HepG2 (cell line): ENCODE measurements around the gene MCRIP2. TPM values are rescaled to one million over a fixed set of nuclear protein-coding genes. Genes with fewer than 3 reads are reported as not detected.

Source experiments
- FOXO4 ChIP-seq: sonication (generic); formaldehyde crosslinking; conservative IDR thresholded peaks from 2 replicates; pipeline ENCODE4 v1.8.1; 2023; ENCODE audit warnings: missing genetic modification reagents
- HNRNPLL ChIP-seq: fragments of 200-400 bp; formaldehyde crosslinking; IDR thresholded peaks from 2 replicates; pipeline ENCODE4 v1.6.1; 2017; ENCODE audit warnings: mild to moderate bottlenecking, low read depth, low read length; ENCODE audit not compliant: poor library complexity, severe bottlenecking
- MTF2 ChIP-seq: sonication (generic); formaldehyde crosslinking; IDR thresholded peaks from 2 replicates; pipeline ENCODE4 v1.5.0; 2020; ENCODE audit warnings: missing genetic modification reagents, borderline replicate concordance
- PRDM4 ChIP-seq: sonication (generic); formaldehyde crosslinking; IDR thresholded peaks from 2 replicates; pipeline ENCODE4 v1.9.0; 2021; ENCODE audit warnings: missing genetic modification reagents, borderline replicate concordance
- SAFB2 ChIP-seq: sonication (generic); formaldehyde crosslinking; IDR thresholded peaks from 2 replicates; pipeline ENCODE4 v1.5.1; 2020; ENCODE audit warnings: missing genetic modification reagents, low read depth, mild to moderate bottlenecking, borderline replicate concordance
- ZNF317 ChIP-seq: sonication (generic); formaldehyde crosslinking; IDR thresholded peaks from 2 replicates; pipeline ENCODE4 v1.5.0; 2020; ENCODE audit warnings: mild to moderate bottlenecking, missing genetic modification reagents
- ZNF563 ChIP-seq: sonication (generic); formaldehyde crosslinking; IDR thresholded peaks from 2 replicates; pipeline ENCODE4 v1.8.0; 2022; ENCODE audit warnings: mild to moderate bottlenecking, moderate library complexity, missing genetic modification reagents
- ZNF709 ChIP-seq: sonication (generic); formaldehyde crosslinking; IDR thresholded peaks from 2 replicates; pipeline ENCODE4 v1.5.0; 2020; ENCODE audit warnings: mild to moderate bottlenecking, missing genetic modification reagents
- ZSCAN31 ChIP-seq: sonication (generic); formaldehyde crosslinking; IDR thresholded peaks from 2 replicates; pipeline ENCODE4 v1.5.0; 2020; ENCODE audit warnings: low read depth, mild to moderate bottlenecking, missing genetic modification reagents
- polyA plus RNA-seq, 8 experiments: library from polyadenylated mRNA; depleted of rRNA in 3 of 8; stranded (reverse) in 7 of 8; unstranded in 1 of 8; fragments of >200 nt; fragmentation: Illumina TruSeq in 4 of 8; extraction: Trizol in 4 of 8; gene quantifications; 2 replicates each; pipeline versions ENCODE4 v1.2.1 to v1.2.3, GENCODE V29; 2011 to 2016; ENCODE audit warnings: low read depth in 4 of 8, missing spikeins in 1 of 8, mixed read lengths in 1 of 8; ENCODE audit not compliant: insufficient read depth in 1 of 8
- total RNA-seq, 5 experiments: library from RNA; depleted of rRNA; stranded (reverse); fragments of >200 nt; fragmentation: Illumina TruSeq; extraction: Trizol; gene quantifications; 2 replicates each; pipeline ENCODE4 v1.2.3, GENCODE V29; 2016; ENCODE audit warnings: low read depth in 1 of 5
- TF ChIP-seq, protein P1 (sequence below): sonication (generic); formaldehyde crosslinking; IDR thresholded peaks from 2 replicates; pipeline ENCODE4 v1.8.1; 2023; ENCODE audit warnings: mild to moderate bottlenecking, moderate library complexity, missing genetic modification reagents
- TF ChIP-seq, protein P2 (sequence below): sonication (generic); formaldehyde crosslinking; IDR thresholded peaks from 2 replicates; pipeline ENCODE4 v1.5.0; 2020; ENCODE audit warnings: mild to moderate bottlenecking, missing genetic modification reagents, borderline replicate concordance

The MCRIP2 gene
- total and polyA plus RNA-seq, 2 of the 13 experiments (the other 11 are each of a cell fraction or from before 2014, with no cell fraction given): 39.6 to 76.7 TPM

GRCh38 chr16:695355-696089 is 53.9 kb downstream of the MCRIP2 start (continued):
- TF ChIP-seq, protein P1, sequence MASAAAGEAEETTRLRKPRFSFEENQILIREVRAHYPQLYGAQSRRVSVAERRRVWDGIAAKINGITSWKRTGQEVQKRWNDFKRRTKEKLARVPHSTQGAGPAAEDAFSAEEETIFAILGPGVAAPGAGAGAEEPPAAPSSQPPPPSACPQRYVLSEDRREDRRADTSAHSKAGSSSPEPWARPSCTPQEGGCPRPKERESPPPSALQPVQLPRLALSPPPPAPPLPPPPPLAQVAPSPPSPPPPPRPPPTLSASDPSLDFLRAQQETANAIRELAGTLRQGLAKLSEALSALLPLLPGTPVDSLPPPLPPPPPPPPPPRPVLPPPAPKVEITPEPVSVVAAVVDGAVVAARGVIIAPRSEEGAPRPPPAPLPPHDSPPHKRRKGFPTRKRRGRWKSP (CRISPR knock-in tag): peak; percentile 3; the same call in 1 of the 2 replicates
- TF ChIP-seq ZNF563 (peak; percentile 43; the same call in 1 of the 2 replicates), ZNF709 (CRISPR knock-in tag) (peak; percentile 54; the same call in 1 of the 2 replicates), PRDM4 (CRISPR knock-in tag) (no peak), HNRNPLL (peak; percentile 96), MTF2 (CRISPR knock-in tag) (peak; percentile 94; the same call in 1 of the 2 replicates), FOXO4 (CRISPR knock-in tag) (0 out of 2 replicates have a peak, but pooled peaks have one; percentile 56), ZNF317 (CRISPR knock-in tag) (0 out of 2 replicates have a peak, but pooled peaks have one; percentile 32), SAFB2 (no peak), ZSCAN31 (CRISPR knock-in tag) (0 out of 2 replicates have a peak, but pooled peaks have one; percentile 36)
- TF ChIP-seq, protein P2, sequence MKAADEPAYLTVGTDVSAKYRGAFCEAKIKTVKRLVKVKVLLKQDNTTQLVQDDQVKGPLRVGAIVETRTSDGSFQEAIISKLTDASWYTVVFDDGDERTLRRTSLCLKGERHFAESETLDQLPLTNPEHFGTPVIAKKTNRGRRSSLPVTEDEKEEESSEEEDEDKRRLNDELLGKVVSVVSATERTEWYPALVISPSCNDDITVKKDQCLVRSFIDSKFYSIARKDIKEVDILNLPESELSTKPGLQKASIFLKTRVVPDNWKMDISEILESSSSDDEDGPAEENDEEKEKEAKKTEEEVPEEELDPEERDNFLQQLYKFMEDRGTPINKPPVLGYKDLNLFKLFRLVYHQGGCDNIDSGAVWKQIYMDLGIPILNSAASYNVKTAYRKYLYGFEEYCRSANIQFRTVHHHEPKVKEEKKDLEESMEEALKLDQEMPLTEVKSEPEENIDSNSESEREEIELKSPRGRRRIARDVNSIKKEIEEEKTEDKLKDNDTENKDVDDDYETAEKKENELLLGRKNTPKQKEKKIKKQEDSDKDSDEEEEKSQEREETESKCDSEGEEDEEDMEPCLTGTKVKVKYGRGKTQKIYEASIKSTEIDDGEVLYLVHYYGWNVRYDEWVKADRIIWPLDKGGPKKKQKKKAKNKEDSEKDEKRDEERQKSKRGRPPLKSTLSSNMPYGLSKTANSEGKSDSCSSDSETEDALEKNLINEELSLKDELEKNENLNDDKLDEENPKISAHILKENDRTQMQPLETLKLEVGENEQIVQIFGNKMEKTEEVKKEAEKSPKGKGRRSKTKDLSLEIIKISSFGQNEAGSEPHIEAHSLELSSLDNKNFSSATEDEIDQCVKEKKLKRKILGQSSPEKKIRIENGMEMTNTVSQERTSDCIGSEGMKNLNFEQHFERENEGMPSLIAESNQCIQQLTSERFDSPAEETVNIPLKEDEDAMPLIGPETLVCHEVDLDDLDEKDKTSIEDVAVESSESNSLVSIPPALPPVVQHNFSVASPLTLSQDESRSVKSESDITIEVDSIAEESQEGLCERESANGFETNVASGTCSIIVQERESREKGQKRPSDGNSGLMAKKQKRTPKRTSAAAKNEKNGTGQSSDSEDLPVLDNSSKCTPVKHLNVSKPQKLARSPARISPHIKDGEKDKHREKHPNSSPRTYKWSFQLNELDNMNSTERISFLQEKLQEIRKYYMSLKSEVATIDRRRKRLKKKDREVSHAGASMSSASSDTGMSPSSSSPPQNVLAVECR (CRISPR knock-in tag): peak; percentile 67; the same call in 1 of the 2 replicates
